GM12878 (cell line): ENCODE data around the gene PLXNA2. TPM values are rescaled to one million over a fixed set of nuclear protein-coding genes. Genes with fewer than 3 reads are reported as not detected.

Experiments
- ATAC-seq: fragments of 200-7000 bp; cut with Tn5 transposase; 3 replicates; pipeline ENCODE4 v1.9.1; 2020; ENCODE audit warnings: mild to moderate bottlenecking, moderate library complexity
- BruUV-seq: library from RNA; stranded (reverse); fragments of 400-500 nt; replicated peaks from 2 replicates; lab custom pipeline; 2021; lab: Mats Ljungman, UMichigan
- CTCF ChIA-PET: fragments of 300-600 bp; sonication (Branson Sonifier 250); formaldehyde crosslinking; extraction: SDS; loops from one replicate; lab custom pipeline; 2021; ENCODE audit warnings: inconsistent platforms; lab: Yijun Ruan, JAX
- POLR2A ChIA-PET: fragments of 350-600 bp; formaldehyde crosslinking; extraction: SDS; loops from one replicate; lab custom pipeline; 2021; ENCODE audit warnings: inconsistent platforms; lab: Charles Lee
- RAD21 ChIA-PET: fragments of 300-600 bp; sonication (Branson Sonifier 250); formaldehyde crosslinking; loops from one replicate; lab custom pipeline; 2023; ENCODE audit warnings: antibody characterized with exemption; ENCODE audit not compliant: unreplicated experiment; lab: Charles Lee
- SMC1A ChIA-PET: fragments of 300-600 bp; sonication (Branson Sonifier 250); formaldehyde crosslinking; loops from one replicate; lab custom pipeline; 2023; ENCODE audit not compliant: unreplicated experiment, uncharacterized antibody; lab: Charles Lee
- DNase-seq: peaks from one replicate; pipeline ENCODE4 v3.0.0-alpha.2; 2011; ENCODE audit warnings: low read depth, low spot score
- FAIRE-seq: peaks from 3 replicates; lab custom pipeline; 2011; peaks lifted over from hg19 to GRCh38; lab: Jason Lieb, UNC
- H2AFZ ChIP-seq: 2 replicates; pipeline ENCODE4 v1.6.0; 2011; ENCODE audit warnings: low read depth, low read length, control low read depth; ENCODE audit not compliant: control insufficient read depth
- H3K27ac ChIP-seq: 2 replicates; pipeline ENCODE4 v1.5.1; 2011; ENCODE audit warnings: control low read depth; ENCODE audit not compliant: control insufficient read depth, insufficient read depth
- H3K27me3 ChIP-seq, 2 experiments: replicated peaks in 1 of 2; 2 replicates each; pipeline versions ENCODE4 v1.6.0 to v1.6.1; 2011; ENCODE audit warnings: low read length in 1 of 2; ENCODE audit not compliant: control insufficient read depth in 2 of 2, insufficient read depth in 2 of 2
- H3K36me3 ChIP-seq, 2 experiments: 2 replicates each; pipeline ENCODE4 v1.5.1; 2011; ENCODE audit warnings: low read length in 1 of 2; ENCODE audit not compliant: control insufficient read depth in 2 of 2, insufficient read depth in 2 of 2
- H3K4me1 ChIP-seq: 2 replicates; pipeline ENCODE4 v1.6.1; 2011; ENCODE audit warnings: mild to moderate bottlenecking, low read length, moderate library complexity, mixed read lengths; ENCODE audit not compliant: control insufficient read depth, insufficient read depth
- H3K4me2 ChIP-seq: 2 replicates; pipeline ENCODE4 v1.6.0; 2011; ENCODE audit warnings: control low read depth; ENCODE audit not compliant: control insufficient read depth, insufficient read depth
- H3K4me3 ChIP-seq: fragments of 200-600 bp; sonication (generic); 2 replicates; pipeline ENCODE4 v1.5.1; 2016
- H3K79me2 ChIP-seq: 2 replicates; pipeline ENCODE4 v1.6.0; 2011; ENCODE audit warnings: low read length; ENCODE audit not compliant: control insufficient read depth, insufficient read depth
- H3K9ac ChIP-seq: 2 replicates; pipeline ENCODE4 v1.8.0; 2011; ENCODE audit warnings: low read length, control low read depth, mixed read lengths; ENCODE audit not compliant: control insufficient read depth, insufficient read depth
- H3K9me3 ChIP-seq: replicated peaks from 3 replicates; pipeline ENCODE4 v1.5.1; 2011; ENCODE audit warnings: mild to moderate bottlenecking, low read length; ENCODE audit not compliant: control insufficient read depth, insufficient read depth
- H4K20me1 ChIP-seq: 2 replicates; pipeline ENCODE4 v1.6.0; 2011; ENCODE audit not compliant: control insufficient read depth, insufficient read depth
- NR2C2 ChIP-seq: IDR thresholded peaks from 2 replicates; pipeline ENCODE4 v1.6.1; 2011; ENCODE audit warnings: borderline replicate concordance, low read depth; ENCODE audit not compliant: control insufficient read depth, insufficient read length
- RAD21 ChIP-seq: IDR thresholded peaks from 2 replicates; pipeline ENCODE4 v1.6.1; 2011; ENCODE audit warnings: mild to moderate bottlenecking, low read depth, low read length, moderate library complexity; ENCODE audit not compliant: insufficient read depth
- RCOR1 ChIP-seq: conservative IDR thresholded peaks from 2 replicates; pipeline ENCODE4 v1.6.1; 2012; ENCODE audit warnings: low read depth, low read length, improper control_type of control experiment
- RFX5 ChIP-seq: IDR thresholded peaks from 2 replicates; pipeline ENCODE4 v1.6.1; 2011; ENCODE audit warnings: low read depth, low read length, improper control_type of control experiment
- SMC3 ChIP-seq: IDR thresholded peaks from 2 replicates; pipeline ENCODE4 v1.6.1; 2011; ENCODE audit warnings: low read length, improper control_type of control experiment, borderline replicate concordance
- ZNF207 ChIP-seq: fragments of 450-650 bp; IDR thresholded peaks from 2 replicates; pipeline ENCODE4 v1.6.1; 2014; ENCODE audit warnings: antibody characterized with exemption, mild to moderate bottlenecking, borderline replicate concordance
- WGBS: methylation state at CpG from one replicate; pipeline ENCODE4 v1.1.6; 2016; ENCODE audit warnings: low lambda C conversion rate; ENCODE audit not compliant: insufficient replicate concordance, insufficient coverage; ENCODE audit errors: missing lambda C conversion rate; 5-methylcytosine and 5-hydroxymethylcytosine counted together
- in situ Hi-C: fragments of 300-500 bp; cut with MboI; formaldehyde crosslinking; loops from 9 replicates; pipeline ENCODE4 v1.14.3; 2018; ENCODE audit warnings: mixed read lengths
- intact Hi-C: fragments of 100-400 bp; cut with micrococcal nuclease; formaldehyde crosslinking; loops from one replicate; pipeline ENCODE4 v1.14.2; 2022; ENCODE audit not compliant: unreplicated experiment
- polyA plus RNA-seq, 11 experiments: library from polyadenylated mRNA; depleted of rRNA in 4 of 11; unstranded in 6 of 11; stranded (reverse) in 5 of 11; fragments of >200 nt; fragmentation: Nextera tagmentation in 4 of 11; fragmentation: Illumina TruSeq in 1 of 11; extraction: Ambion mirVana in 4 of 11; extraction: Trizol in 1 of 11; gene quantifications; 1 replicate in 1 of 11; 2 replicates in 10 of 11; pipeline versions ENCODE4 v1.2.1 to v1.2.3, GENCODE V29; 2011 to 2016; ENCODE audit warnings: inconsistent platforms in 2 of 11, missing spikeins in 2 of 11, low read depth in 1 of 11
- total RNA-seq, 4 experiments: library from RNA; depleted of rRNA in 3 of 4; stranded (reverse); fragments of >200 nt in 3 of 4; fragmentation: Illumina TruSeq in 1 of 4; extraction: Trizol in 1 of 4; gene quantifications; 2 replicates each; pipeline versions ENCODE4 v1.2.1 to v1.2.3, GENCODE V29; 2013 to 2021
- TF ChIP-seq, protein P1 (sequence below): IDR thresholded peaks from 2 replicates; pipeline ENCODE4 v1.6.1; 2011; ENCODE audit warnings: mild to moderate bottlenecking, low read depth, low read length, moderate library complexity; ENCODE audit not compliant: insufficient replicate concordance
- TF ChIP-seq, protein P2 (sequence below): fragments of 450-650 bp; conservative IDR thresholded peaks from 2 replicates; pipeline ENCODE4 v1.6.1; 2017; ENCODE audit warnings: mild to moderate bottlenecking, moderate library complexity
- TF ChIP-seq, protein P3 (sequence below): fragments of 450-650 bp; IDR thresholded peaks from 2 replicates; pipeline ENCODE4 v1.6.1; 2018; ENCODE audit warnings: borderline replicate concordance, mild to moderate bottlenecking; ENCODE audit not compliant: partially characterized antibody
- TF ChIP-seq, protein P4 (sequence below): fragments of 150-350 bp; IDR thresholded peaks from 2 replicates; pipeline ENCODE4 v1.6.1; 2016; ENCODE audit warnings: low read depth, low read length

The PLXNA2 gene
- total and polyA plus RNA-seq, 10 of the 15 experiments (the other 5 are each of a cell fraction or from before 2014, with no cell fraction given), result under 0.01 to 0.08 (median 0.07) TPM; not detected in 4

DNA sequence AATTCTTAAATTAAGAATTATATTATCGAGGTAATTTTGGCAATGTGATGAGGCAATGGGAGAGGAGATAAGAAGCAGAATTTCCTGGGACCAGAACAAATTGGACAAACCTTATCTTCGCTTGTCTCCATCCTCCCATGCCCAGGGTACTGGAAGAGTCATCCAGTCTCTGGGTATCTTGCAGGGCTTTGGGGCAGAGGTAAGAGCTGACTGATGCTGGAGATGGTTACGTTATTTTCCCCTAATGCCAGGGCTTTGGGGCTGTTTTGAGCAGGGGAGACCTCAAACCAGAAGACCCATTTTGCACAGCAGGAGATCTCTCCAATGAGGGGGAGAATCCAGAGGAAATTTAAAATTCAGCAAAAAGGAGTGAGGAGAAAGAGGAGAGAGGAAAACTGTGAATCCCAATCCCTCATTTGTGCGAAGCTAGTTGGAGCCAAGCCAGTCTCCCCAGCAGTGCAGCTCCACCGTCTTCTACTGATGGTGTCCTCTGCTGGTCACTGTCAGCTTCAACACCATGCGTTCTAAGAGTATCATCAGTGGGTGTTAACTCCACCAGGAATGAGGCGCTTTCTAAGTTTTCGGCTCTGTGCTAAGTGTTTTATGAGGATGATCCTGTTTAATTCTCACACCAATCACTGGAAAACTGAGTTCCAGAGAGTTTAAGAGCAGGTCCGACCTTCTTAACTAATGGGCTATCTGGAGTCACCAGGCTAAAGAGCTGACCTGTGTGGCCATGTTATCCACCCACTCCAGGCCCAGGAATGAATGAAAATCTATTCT lies 246.5 kb downstream of the PLXNA2 start:
- Histone ChIP-seq H3K27ac (no peak overlapping the region), H2AFZ (no peak overlapping the region), H3K36me3 (no peaks in the 10 kb centered on the region), H3K9me3 (no peaks in the 10 kb centered on the region), H3K27me3 (peaks cover 2 to 3% of the 10 kb centered on the region in 2 experiments; a peak in 2 of 4 replicates), H3K4me1 (no peaks in the 10 kb centered on the region), H3K4me3 (no peak overlapping the region), H3K79me2 (no peaks in the 10 kb centered on the region), H4K20me1 (no peaks in the 10 kb centered on the region), H3K4me2 (no peak overlapping the region), H3K9ac (no peak overlapping the region)
- ATAC-seq (peak; percentile 99), FAIRE-seq (peak; percentile 95), DNase-seq (no peak)
- ChIA-PET POLR2A (interaction anchor here (0.7 kb wide), 1 partner anchor 112 kb away, joined by 3 read pairs; no protein-coding TSS in a partner anchor), CTCF (interaction anchor here (0.7 to 5.2 kb wide), 22 partner anchors 8 to 248 kb away, joined by 3 to 119 read pairs (median 4); no protein-coding TSS in a partner anchor), RAD21 (interaction anchor here (0.9 to 4.2 kb wide), 7 partner anchors 24 to 113 kb away, joined by 3 to 50 read pairs (median 3); no protein-coding TSS in a partner anchor), SMC1A (interaction anchor here (0.7 to 1.5 kb wide), 7 partner anchors 24 to 219 kb away, joined by 3 to 31 read pairs (median 4); no protein-coding TSS in a partner anchor)
- BruUV-seq, result no TSS peak
- in situ Hi-C loops (no loop called here), intact Hi-C loops (loop anchor here (1.0 kb wide), 1 partner anchor 112 kb away; no protein-coding TSS in a partner anchor)
- WGBS, result 11% methylated on average over 9 of the region's 9 CpGs
- no peak for TF ChIP-seq ZNF207
- peak; percentile 38; the same call in 1 of the 2 replicates for TF ChIP-seq SMC3
- TF ChIP-seq, protein P1, sequence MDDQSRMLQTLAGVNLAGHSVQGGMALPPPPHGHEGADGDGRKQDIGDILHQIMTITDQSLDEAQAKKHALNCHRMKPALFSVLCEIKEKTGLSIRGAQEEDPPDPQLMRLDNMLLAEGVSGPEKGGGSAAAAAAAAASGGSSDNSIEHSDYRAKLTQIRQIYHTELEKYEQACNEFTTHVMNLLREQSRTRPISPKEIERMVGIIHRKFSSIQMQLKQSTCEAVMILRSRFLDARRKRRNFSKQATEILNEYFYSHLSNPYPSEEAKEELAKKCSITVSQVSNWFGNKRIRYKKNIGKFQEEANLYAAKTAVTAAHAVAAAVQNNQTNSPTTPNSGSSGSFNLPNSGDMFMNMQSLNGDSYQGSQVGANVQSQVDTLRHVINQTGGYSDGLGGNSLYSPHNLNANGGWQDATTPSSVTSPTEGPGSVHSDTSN, result no peak
- TF ChIP-seq, protein P2, sequence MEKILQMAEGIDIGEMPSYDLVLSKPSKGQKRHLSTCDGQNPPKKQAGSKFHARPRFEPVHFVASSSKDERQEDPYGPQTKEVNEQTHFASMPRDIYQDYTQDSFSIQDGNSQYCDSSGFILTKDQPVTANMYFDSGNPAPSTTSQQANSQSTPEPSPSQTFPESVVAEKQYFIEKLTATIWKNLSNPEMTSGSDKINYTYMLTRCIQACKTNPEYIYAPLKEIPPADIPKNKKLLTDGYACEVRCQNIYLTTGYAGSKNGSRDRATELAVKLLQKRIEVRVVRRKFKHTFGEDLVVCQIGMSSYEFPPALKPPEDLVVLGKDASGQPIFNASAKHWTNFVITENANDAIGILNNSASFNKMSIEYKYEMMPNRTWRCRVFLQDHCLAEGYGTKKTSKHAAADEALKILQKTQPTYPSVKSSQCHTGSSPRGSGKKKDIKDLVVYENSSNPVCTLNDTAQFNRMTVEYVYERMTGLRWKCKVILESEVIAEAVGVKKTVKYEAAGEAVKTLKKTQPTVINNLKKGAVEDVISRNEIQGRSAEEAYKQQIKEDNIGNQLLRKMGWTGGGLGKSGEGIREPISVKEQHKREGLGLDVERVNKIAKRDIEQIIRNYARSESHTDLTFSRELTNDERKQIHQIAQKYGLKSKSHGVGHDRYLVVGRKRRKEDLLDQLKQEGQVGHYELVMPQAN, result no peak
- no peak for TF ChIP-seq RCOR1
- peak; percentile 26 for TF ChIP-seq RAD21
- no peak for TF ChIP-seq RFX5
- TF ChIP-seq NR2C2, result no peak
- TF ChIP-seq, protein P3, sequence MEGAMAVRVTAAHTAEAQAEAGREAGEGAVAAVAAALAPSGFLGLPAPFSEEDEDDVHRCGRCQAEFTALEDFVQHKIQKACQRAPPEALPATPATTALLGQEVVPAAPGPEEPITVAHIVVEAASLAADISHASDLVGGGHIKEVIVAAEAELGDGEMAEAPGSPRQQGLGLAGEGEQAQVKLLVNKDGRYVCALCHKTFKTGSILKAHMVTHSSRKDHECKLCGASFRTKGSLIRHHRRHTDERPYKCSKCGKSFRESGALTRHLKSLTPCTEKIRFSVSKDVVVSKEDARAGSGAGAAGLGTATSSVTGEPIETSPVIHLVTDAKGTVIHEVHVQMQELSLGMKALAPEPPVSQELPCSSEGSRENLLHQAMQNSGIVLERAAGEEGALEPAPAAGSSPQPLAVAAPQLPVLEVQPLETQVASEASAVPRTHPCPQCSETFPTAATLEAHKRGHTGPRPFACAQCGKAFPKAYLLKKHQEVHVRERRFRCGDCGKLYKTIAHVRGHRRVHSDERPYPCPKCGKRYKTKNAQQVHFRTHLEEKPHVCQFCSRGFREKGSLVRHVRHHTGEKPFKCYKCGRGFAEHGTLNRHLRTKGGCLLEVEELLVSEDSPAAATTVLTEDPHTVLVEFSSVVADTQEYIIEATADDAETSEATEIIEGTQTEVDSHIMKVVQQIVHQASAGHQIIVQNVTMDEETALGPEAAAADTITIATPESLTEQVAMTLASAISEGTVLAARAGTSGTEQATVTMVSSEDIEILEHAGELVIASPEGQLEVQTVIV, result no peak
- TF ChIP-seq, protein P4, sequence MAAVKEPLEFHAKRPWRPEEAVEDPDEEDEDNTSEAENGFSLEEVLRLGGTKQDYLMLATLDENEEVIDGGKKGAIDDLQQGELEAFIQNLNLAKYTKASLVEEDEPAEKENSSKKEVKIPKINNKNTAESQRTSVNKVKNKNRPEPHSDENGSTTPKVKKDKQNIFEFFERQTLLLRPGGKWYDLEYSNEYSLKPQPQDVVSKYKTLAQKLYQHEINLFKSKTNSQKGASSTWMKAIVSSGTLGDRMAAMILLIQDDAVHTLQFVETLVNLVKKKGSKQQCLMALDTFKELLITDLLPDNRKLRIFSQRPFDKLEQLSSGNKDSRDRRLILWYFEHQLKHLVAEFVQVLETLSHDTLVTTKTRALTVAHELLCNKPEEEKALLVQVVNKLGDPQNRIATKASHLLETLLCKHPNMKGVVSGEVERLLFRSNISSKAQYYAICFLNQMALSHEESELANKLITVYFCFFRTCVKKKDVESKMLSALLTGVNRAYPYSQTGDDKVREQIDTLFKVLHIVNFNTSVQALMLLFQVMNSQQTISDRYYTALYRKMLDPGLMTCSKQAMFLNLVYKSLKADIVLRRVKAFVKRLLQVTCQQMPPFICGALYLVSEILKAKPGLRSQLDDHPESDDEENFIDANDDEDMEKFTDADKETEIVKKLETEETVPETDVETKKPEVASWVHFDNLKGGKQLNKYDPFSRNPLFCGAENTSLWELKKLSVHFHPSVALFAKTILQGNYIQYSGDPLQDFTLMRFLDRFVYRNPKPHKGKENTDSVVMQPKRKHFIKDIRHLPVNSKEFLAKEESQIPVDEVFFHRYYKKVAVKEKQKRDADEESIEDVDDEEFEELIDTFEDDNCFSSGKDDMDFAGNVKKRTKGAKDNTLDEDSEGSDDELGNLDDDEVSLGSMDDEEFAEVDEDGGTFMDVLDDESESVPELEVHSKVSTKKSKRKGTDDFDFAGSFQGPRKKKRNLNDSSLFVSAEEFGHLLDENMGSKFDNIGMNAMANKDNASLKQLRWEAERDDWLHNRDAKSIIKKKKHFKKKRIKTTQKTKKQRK, result no peak
